B cell (primary cell): ENCODE results near the gene STXBP6.

Experiments
- EZH2 ChIP-seq: IDR thresholded peaks from 2 replicates; pipeline ENCODE4 v1.6.1; 2012; ENCODE audit warnings: borderline replicate concordance, low read depth, mild to moderate bottlenecking, moderate library complexity, low read length; ENCODE audit not compliant: insufficient read depth, poor library complexity, severe bottlenecking
- TF ChIP-seq, protein P1 (sequence below): fragments of 200-600 bp; IDR thresholded peaks from one replicate; pipeline ENCODE4 v1.8.0; 2022; ENCODE audit warnings: antibody characterized with exemption, mild to moderate bottlenecking

GRCh38 chr14:25048170-25049016, 1.6 kb downstream of the STXBP6 start:
- TF ChIP-seq, protein P1, sequence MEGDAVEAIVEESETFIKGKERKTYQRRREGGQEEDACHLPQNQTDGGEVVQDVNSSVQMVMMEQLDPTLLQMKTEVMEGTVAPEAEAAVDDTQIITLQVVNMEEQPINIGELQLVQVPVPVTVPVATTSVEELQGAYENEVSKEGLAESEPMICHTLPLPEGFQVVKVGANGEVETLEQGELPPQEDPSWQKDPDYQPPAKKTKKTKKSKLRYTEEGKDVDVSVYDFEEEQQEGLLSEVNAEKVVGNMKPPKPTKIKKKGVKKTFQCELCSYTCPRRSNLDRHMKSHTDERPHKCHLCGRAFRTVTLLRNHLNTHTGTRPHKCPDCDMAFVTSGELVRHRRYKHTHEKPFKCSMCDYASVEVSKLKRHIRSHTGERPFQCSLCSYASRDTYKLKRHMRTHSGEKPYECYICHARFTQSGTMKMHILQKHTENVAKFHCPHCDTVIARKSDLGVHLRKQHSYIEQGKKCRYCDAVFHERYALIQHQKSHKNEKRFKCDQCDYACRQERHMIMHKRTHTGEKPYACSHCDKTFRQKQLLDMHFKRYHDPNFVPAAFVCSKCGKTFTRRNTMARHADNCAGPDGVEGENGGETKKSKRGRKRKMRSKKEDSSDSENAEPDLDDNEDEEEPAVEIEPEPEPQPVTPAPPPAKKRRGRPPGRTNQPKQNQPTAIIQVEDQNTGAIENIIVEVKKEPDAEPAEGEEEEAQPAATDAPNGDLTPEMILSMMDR: no peak
- TF ChIP-seq EZH2: no peak
